Left ventricle myocardium inferior (tissue), 1 donor: ENCODE results near the gene SRR. TPM values are rescaled to one million over a fixed set of nuclear protein-coding genes. Genes with fewer than 3 reads are reported as not detected.
A peak's percentile ranks its signal among the peaks of the same experiment; 100 is the strongest.

Source experiments
- DNase-seq: peaks from one replicate; pipeline ENCODE4 v3.0.0-alpha.2; 2020
- H3K27ac ChIP-seq: fragments of 200-600 bp; replicated peaks from 2 replicates; pipeline ENCODE4 v1.8.0; 2021
- H3K27me3 ChIP-seq: fragments of 200-600 bp; 2 replicates; pipeline ENCODE4 v1.8.0; 2021; ENCODE audit warnings: low read depth
- H3K36me3 ChIP-seq: fragments of 200-600 bp; 2 replicates; pipeline ENCODE4 v1.8.0; 2021
- H3K4me1 ChIP-seq: fragments of 200-600 bp; 2 replicates; pipeline ENCODE4 v1.8.0; 2021
- H3K4me3 ChIP-seq: fragments of 200-600 bp; 2 replicates; pipeline ENCODE4 v1.8.0; 2021; ENCODE audit warnings: mild to moderate bottlenecking, moderate library complexity
- H3K9me3 ChIP-seq: fragments of 200-600 bp; replicated peaks from 2 replicates; pipeline ENCODE4 v1.8.0; 2021
- CTCF ChIP-seq: fragments of 200-600 bp; IDR thresholded peaks from 2 replicates; pipeline ENCODE4 v1.8.0; 2021; ENCODE audit warnings: antibody characterized with exemption, mild to moderate bottlenecking, borderline replicate concordance
- intact Hi-C: fragments of 100-400 bp; cut with micrococcal nuclease; formaldehyde crosslinking; loops from one replicate; pipeline ENCODE4 v1.11.0; 2022
- total RNA-seq: library from RNA; stranded (reverse); fragmentation: NEBNext Ultra II Directional; extraction: Animal tissue kit (Norgen Biotek cat#: 25700); gene quantifications from one replicate; pipeline ENCODE4 v1.2.1, GENCODE V29; 2021
- donor health status: DM: no; HTN: yes; CAD: no; lungs with severe emphysema.

SRR gene
- total RNA-seq, 1 donor from 2014 or later: 8.2 TPM

GRCh38 chr17:2323629-2324314 lies 20.0 kb downstream of the SRR start:
- Histone ChIP-seq H3K27me3 (no peaks in the 10 kb centered on the region), H3K36me3 (peaks cover 75% of the 10 kb centered on the region), H3K4me1 (no peaks in the 10 kb centered on the region), H3K9me3 (no peaks in the 10 kb centered on the region), H3K27ac (no peak overlapping the region), H3K4me3 (no peak overlapping the region)
- TF ChIP-seq CTCF: no peak
- no peak for DNase-seq
- intact Hi-C loops: no loop called here

GRCh38 chr17:2331303-2331702 lies 27.6 kb downstream of the SRR start:
- TF ChIP-seq CTCF: no peak
- Histone ChIP-seq H3K36me3 (peaks cover 88% of the 10 kb centered on the region), H3K27me3 (no peaks in the 10 kb centered on the region), H3K4me3 (no peak overlapping the region), H3K9me3 (no peaks in the 10 kb centered on the region), H3K4me1 (peaks cover 18% of the 10 kb centered on the region), H3K27ac (no peak overlapping the region)
- DNase-seq: no peak
- intact Hi-C loops: no loop called here

GRCh38 chr17:2335726-2336214 lies 32.0 kb downstream of the SRR start:
- intact Hi-C loops: no loop called here
- DNase-seq: no peak
- peak overlapping the region; percentile 77 for H3K4me3 ChIP-seq
- H3K36me3 ChIP-seq: peaks cover 45% of the 10 kb centered on the region
- TF ChIP-seq CTCF: no peak
- H3K4me1 ChIP-seq: peaks cover 38% of the 10 kb centered on the region
- H3K27me3 ChIP-seq: no peaks in the 10 kb centered on the region
- no peaks in the 10 kb centered on the region for H3K9me3 ChIP-seq
- H3K27ac ChIP-seq: peak overlapping the region; percentile 90

GRCh38 chr17:2336215-2336851 lies 32.6 kb downstream of the SRR start, which contains the start of gene TSR1:
TSS of gene TSR1 (minus strand) at chr17:2336457. CDS start at chr17:2336427, 30 bp downstream.
- H3K27ac ChIP-seq: peak within 1 kb of the TSS; percentile 90
- peak; percentile 92 for DNase-seq
- peaks cover 38% of the 10 kb centered on the region for H3K4me1 ChIP-seq
- H3K9me3 ChIP-seq: no peaks in the 10 kb centered on the region
- intact Hi-C loops: no loop called here
- H3K27me3 ChIP-seq: no peaks in the 10 kb centered on the region
- H3K4me3 ChIP-seq: peak within 1 kb of the TSS; percentile 77
- peak; percentile 40 for TF ChIP-seq CTCF
- H3K36me3 ChIP-seq: peaks cover 39% of the 10 kb centered on the region

GRCh38 chr17:2336852-2337543 lies 33.2 kb downstream of the SRR start, which contains the start of gene SGSM2:
TSS of gene SGSM2 (plus strand) at chr17:2337501. CDS start at chr17:2337689, 188 bp downstream.
- H3K4me1 ChIP-seq: peaks cover 38% of the 10 kb centered on the region
- no peaks in the 10 kb centered on the region for H3K27me3 ChIP-seq
- intact Hi-C loops: no loop called here
- peaks cover 37% of the 10 kb centered on the region for H3K36me3 ChIP-seq
- H3K27ac ChIP-seq: peak within 1 kb of the TSS; percentile 90
- peak within 1 kb of the TSS; percentile 77 for H3K4me3 ChIP-seq
- no peaks in the 10 kb centered on the region for H3K9me3 ChIP-seq
- DNase-seq: peak; percentile 72
- no peak for TF ChIP-seq CTCF
